Activated CD4-positive, CD25-positive, alpha-beta regulatory T cell treated with anti-CD3 and anti-CD28 coated beads, Interleukin-2, amount 50 U/mL, for 24 hours (primary cell): ENCODE measurements around the gene LDLRAD3.
"Not testable (repeated sequence)": the region's sequence is repeated elsewhere in the genome, so short reads cannot be mapped to it uniquely, and the experiment has no call there.

Source experiments
- ATAC-seq, 2 donors: fragments of 150-1000 bp; cut with Tn5 transposase; one replicate each; pipeline ENCODE4 v1.10.0; 2021; ENCODE audit warnings: mild to moderate bottlenecking in 1 of 2, moderate library complexity in 1 of 2

The LDLRAD3 gene

DNA sequence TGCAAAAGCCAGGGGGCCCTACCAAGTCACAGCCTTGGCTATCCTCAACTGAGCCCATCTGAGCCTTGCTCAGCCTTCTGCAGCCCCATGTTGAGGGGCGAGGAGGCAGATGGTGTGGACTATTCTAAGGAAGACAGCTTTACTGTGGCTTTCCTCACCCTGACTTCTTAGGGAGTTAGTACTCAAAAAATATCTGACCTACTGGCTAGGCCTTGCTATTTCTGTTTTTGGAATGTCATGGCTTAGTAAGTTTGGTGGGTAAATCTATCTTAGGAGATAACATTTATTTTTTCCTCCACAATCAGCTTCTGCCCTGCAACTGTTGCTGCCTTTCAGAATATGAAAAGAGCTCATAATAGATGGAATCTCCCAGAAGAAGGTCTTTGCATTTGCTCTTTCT lies 80.9 kb downstream of the LDLRAD3 start:
- ATAC-seq: peak in 1 of 2 donors; percentile 17

DNA sequence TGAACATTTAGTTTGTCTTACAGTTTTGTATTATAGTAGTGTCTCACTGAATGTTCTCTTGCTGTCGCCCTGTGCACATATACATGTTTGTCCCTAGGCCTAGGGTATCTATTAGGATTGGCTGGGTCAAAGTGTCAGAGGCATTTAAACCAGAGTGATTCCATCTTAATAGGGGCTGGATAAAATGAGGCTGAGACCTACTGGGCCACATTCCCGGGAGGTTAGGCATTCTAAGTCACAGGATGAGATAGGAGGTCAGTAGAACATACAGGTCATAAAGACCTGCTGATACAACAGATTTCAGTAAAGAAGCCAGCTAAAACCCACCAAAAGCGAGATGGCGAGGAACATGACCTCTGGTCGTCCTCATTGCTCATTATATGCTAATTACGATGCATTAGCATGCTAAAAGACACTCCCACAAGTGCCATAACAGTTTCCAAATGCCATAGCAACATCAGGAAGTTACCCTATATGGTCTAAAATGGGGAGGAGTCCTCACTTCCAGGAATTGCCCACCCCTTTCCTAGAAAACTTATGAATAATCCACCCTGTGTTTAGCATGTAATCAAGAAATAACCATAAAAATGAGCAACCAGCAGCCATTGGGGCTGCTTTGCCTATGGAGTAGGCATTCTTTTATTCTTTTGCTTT lies 82.6 kb downstream of the LDLRAD3 start:
- ATAC-seq: no peak

DNA sequence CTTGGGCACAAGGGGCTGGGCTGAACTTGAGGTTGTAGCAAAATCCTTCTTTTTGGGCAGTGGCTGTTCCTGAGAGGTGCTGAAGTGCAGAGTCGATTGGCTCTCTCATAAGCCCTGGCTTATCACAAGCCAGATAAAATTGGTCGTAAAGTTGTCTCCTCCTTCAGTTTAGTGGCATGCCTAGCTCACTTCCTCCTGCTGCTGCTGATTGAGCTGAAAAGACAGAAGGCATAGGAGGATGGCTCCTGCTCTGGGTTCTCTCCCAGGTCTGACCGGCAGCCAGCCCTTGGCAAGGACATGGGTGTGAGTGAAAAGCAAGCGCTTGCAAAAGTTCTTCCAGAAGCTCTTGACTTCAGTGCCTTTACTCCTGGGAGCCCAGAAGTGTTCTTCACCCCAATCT lies 83.9 kb downstream of the LDLRAD3 start:
- no peak for ATAC-seq

DNA sequence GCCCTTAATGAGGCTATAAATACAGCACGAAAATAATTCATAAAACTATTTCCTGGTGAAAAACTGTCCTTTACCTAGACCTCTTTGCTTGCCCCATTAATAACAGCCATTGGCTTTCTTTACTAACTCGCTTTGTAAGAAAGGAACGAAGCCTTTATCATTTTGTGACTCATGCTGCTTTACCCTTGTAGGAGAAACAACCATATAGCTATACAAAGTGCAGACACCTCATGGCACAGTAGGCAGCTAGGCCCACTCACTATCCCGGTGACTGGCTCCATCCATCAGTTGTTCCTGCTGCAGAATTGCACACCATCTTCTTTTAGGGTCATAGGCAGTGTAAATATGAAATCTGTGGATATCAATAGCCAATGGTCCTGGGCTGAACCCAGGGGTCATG lies 85.8 kb downstream of the LDLRAD3 start:
- ATAC-seq: no peak

DNA sequence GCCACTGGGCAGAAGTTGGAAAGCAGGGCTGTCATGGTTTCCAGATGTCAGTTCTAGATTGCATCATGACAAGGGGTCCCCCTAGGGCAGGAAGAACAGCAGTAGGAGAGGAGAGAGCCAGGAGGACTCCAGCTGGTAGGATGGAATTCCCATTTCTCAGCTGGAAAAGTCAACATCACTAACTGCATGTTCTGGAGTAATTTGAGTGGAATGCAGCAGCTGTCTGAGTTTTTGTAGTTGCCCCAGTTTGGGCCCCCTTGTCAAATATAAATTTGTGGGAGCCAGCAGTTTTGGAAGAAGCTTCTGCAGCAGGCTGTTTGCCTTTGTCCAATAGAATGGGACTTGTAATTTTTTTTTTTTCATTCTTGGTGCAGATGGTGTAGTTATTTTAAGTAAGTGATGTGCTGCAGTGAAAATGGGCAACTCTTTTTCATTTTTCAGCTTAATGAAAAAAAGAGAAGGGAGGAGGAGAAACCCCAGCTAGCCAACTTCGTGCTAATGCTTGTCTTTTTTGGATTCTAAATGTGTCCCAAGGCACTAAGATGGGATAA lies 86.9 kb downstream of the LDLRAD3 start:
- no peak for ATAC-seq

DNA sequence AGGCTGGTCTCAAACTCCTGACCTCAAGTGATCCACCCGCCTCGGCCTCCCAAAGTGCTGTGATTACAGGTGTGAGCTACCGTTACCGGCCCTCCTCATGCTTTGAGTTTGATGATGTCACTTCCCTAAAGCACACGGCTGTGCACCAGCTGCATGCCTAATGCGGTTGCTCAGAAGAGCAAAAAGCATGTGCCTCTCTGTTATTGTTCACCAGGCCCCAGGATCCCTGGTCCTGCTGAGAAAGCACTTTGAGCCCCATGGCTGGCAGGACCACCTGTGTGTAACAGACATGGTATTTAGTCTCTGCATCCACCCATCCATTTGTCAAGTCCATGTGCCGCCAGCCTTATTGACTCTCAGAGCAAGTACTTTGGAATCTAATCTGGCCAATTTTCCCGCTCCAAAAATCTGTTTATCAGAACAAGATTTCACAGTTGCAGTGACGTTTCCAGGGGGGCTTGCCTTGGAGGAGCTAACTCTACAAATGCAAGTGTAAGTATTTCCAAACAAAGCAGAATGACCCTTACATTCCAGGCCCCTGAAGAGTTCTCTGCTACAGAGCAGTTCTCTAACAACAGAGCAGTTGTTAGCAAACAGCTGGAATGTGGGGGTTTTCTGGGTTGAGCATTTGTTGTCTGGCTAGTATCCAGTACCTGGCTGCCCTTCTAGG lies 89.4 kb downstream of the LDLRAD3 start:
- ATAC-seq: no peak

DNA sequence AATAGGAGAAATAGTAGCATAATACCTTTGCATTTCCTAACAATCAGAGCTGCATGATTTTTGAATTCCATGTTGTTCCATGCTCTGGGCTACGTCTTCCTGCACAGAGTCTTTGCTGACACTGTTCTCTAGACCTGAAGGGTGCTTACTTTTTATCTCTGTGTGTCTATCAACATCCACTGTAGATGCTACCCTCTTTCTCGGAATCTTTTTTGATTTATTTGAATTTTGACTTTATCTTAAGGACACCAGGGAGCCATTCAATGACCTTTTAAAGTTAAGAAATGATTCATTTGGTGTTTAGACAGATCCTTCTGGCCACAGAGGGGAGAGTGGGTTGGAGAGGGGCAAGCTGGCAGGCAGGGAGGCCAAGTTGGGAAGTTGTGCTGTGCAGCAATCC lies 90.1 kb downstream of the LDLRAD3 start:
- no peak for ATAC-seq

DNA sequence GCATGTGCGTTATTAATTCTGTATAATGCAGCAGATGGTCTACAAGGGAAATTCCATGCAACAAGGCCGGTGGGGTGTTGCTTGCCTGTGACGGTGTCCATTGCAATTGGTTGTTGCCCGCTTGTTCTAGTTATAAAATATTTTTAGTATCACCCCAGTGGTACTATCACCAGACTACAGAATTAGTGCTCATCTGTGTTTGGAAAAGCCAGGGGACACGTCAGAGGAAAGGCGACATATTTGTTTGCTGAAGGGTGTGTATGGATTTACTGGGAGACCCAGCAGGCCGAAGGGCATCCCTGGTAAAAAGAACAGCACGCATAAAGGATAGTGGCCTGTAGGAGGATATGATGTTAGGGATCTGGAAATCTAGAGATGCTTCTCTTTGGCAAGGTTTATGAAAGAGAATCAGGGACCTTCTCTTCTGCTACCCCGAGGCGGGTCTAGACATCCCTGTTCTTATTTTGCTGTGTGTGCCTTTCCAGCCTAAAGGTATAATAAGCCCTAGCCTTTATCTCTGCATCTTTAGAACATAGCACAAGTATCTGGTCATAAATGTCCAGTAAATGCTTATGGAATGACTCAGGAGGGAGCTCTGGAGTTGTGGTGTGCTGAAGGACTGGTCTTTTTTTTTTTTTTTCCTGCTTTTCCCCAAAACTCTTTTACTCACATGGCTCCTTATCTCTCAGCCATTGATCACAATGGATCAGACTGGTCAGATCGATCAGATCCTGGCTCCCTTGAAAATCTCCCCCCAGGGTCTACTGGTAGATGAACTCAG lies 90.9 kb downstream of the LDLRAD3 start:
- no peak for ATAC-seq

DNA sequence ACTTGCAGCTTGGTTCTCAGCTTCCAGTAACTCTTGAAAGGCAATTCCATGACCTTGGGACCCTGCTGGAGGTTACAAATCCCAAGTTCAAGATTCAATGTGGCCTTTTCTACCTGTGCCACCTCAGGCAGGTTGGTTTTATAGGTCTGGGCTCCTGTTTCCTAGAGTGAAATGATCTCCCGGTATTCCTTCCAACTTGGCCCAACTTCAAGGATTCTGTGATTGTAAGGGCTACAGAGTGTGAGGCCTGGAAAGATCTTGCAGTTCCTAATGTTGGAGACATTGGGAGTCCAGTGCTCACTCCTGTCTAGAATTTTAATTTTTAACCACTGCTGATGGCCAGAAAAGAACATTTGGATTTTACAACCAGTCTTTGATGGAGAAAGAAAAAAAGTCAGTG lies 91.6 kb downstream of the LDLRAD3 start:
- ATAC-seq: no peak

DNA sequence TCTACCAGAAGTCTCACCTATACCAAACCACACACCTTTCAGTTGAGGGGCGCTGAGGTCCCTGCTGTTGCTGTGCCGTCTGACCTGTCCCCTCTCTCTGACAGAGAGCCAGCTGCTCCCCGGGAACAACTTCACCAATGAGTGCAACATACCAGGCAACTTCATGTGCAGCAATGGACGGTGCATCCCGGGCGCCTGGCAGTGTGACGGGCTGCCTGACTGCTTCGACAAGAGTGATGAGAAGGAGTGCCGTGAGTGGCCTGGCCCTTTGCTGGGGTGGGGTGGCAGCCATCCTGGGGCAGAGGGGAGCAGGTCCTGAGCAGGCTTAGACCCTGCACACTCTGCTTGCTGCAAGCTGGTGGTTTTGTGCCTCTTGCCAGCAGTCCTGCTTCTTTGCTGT lies 92.1 kb downstream of the LDLRAD3 start:
- peak in 1 of 2 donors; percentile 11 for ATAC-seq

DNA sequence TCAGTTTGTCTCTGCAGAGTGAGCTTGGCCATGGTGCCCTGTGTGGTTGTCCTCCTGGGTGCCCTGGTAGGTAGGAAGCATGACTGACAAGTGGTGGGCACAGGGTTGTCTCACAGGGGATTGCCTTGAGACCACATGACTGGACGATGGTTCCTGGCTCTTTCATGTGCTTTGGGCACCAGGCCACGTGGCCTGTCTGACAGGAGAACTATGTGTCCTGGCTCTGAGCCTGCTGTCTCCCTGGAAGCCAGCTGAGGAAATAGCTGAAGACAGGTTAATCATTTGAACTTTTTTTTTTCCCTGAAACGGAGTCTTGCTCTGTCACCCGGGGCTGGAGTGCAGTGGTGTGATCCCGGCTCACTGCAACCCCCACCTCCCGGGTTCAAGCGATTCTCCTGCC lies 93.2 kb downstream of the LDLRAD3 start:
- no peak for ATAC-seq

DNA sequence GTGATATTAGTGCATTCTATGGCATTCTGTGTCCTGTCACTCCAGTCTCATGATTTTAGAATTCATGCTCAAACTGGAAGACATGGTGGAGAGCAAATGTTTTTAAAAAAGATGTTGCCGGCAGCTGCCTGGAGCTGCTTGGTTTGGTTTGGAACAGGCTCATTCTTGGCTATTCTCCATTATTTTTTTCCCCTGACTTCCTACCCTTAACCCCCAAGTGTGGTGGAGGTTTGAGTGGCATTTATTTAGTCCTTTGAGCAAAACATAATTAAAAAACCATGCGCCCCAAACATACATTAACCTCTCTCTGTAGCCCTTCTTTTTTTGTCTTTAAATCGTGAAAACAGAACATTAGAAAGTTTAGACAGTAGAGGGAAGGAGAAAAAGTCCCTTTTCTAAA lies 94.7 kb downstream of the LDLRAD3 start:
- ATAC-seq: no peak

DNA sequence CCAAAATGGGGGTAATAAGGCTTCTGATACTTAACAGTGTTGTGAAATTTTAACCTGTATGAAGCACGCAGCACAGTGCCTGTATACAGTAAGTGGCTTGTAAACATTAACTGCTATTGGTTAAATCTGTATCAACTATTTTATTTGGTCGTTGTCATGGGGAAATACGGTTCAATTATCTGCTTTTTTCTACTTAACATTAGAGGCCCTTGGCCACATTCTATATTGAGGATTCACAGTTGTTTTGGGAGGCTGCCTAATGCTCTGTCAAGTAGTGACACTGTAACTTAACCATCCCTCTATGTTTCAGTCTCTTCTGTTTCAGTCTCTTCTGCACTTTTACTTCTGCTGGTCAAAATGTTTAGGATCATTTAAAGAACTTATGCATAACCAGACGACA lies 95.6 kb downstream of the LDLRAD3 start:
- no peak for ATAC-seq

DNA sequence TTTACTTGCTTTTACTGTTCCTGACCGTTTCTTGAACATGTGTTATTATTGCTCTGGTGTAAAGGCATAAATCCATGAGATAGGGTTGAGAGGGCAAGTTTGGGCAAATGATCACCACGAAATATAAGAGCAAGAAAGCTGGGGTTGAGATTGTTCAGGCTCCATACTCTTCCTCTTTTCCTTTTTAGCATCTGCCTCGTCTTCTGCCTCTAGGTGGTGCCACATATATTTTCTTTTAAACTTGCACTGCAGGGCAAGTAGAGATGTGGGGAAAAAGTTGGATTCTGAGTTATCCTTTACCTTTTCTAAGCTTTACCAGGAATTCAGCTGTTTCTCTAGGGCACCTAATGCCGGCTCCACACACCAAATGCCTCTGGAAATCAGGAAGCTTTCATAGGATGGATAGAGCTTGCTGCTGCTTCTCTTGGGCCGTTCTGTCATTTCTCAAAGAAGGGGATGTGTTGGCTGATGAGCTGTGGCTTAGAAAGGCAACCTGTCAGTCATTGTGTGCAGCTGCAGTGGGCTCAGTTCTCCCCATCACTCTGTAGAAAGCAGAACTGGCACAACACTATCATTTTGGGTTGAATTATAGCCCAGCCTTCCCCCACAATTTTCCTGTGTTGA lies 98.2 kb downstream of the LDLRAD3 start:
- no peak for ATAC-seq

DNA sequence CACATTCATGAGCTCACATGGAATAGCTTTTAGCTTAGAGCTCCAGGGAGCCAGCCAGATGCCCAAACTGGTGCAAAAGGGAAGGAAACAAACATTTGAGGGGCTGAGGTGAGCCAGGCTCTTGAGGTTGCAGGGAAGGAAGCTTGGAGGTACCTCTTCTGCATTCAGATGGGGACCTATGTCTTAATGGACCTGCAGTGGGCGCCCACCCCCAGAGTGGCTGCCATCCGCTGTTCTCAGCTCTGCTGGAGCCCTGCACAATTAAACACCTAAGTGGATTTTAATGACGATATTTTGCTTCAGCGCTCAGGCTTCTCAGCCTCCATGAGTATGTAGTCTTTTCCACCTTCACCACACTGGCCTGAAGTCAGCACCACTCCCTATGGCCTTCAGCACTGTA lies 100.8 kb downstream of the LDLRAD3 start:
- no peak for ATAC-seq

DNA sequence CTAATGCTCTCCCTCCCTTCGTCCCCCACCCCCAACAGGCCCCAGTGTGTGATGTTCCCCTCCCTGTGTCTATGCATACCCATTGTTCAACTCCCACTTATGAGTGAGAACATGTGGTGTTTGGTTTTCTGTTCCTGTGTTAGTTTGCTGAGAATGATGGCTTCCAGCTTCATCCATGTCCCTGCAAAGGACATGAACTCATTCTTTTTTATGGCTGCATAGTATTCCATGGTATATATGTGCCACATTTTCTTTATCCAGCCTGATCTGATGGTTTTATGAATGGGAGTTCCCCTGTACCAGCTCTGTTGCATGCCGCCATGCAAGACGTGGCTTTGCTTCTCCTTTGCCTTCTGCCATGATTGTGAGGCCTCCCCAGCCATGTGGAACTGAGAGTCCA lies 102.1 kb downstream of the LDLRAD3 start:
- not testable (repeated sequence) for ATAC-seq

DNA sequence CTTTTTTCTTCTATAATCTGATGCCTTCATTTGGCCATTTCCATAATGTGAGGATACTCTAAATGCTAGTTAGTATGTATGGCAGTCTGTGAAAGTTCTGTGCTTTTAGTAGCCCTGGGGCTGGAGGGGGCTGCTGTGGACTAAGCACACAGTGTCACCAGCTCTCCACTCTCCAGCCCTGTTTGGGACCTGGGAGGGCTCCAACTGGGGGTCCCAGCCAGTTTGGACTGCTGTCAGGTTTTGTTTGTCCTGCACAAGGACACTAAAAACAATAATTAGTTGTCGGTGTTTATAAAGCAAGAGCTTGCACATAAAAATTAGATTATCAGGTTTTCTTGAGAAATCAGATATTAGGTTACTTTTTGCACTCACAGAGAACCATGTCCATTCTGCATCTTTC lies 103.1 kb downstream of the LDLRAD3 start:
- no peak for ATAC-seq

DNA sequence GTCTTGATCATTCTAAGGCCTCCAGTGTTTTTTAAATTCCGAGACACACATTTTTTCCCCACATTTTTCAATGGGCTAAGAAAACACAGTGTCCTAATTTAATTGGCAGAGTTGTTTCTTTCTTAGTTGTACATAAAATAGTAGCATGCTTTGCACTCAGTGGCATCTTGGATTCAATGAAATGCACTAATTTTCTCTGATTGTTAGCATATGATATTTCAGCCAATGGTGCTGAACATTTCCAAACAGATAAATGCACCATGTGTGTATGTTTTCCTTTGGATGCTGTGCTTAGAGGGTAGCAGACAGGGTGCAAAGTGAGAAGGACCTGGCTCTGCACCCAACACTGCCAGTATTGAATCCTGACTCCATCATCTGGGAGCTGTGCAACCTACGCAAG lies 103.5 kb downstream of the LDLRAD3 start:
- no peak for ATAC-seq

DNA sequence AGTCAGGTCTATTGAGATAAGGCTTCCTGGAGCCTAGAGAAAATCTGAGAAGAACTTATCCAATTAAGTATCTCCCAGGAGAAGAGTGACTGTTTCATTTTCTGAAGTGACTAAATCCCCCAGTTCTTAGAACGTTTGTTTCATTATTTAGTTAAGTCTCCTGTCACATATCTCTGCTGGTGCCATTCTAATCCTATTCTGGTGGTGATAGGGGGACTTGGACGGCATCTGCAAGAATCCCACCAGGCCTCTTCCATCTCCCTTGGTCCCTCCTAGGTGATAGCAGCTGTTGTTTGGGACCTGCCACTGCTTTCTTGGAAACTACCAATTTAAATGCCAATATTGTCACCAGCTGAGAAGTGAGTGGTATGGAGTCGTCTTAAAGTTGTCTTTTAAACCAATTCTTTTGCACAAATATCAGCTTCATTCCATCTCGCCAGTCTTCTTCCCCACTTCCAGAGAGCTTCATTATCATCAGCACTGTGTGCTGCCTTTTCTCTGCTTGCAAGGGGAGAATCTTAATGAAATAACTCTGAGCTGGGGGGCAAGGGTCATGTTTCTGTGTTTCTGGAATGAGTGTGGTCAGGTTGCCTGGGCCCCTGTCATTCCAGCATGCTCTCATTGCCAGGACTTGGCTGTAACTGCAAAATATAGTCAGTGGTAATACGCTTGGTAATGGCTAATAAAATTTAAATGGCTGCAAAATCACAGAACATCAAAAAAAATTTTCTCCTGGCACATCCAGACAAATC lies 104.8 kb downstream of the LDLRAD3 start:
- no peak for ATAC-seq

DNA sequence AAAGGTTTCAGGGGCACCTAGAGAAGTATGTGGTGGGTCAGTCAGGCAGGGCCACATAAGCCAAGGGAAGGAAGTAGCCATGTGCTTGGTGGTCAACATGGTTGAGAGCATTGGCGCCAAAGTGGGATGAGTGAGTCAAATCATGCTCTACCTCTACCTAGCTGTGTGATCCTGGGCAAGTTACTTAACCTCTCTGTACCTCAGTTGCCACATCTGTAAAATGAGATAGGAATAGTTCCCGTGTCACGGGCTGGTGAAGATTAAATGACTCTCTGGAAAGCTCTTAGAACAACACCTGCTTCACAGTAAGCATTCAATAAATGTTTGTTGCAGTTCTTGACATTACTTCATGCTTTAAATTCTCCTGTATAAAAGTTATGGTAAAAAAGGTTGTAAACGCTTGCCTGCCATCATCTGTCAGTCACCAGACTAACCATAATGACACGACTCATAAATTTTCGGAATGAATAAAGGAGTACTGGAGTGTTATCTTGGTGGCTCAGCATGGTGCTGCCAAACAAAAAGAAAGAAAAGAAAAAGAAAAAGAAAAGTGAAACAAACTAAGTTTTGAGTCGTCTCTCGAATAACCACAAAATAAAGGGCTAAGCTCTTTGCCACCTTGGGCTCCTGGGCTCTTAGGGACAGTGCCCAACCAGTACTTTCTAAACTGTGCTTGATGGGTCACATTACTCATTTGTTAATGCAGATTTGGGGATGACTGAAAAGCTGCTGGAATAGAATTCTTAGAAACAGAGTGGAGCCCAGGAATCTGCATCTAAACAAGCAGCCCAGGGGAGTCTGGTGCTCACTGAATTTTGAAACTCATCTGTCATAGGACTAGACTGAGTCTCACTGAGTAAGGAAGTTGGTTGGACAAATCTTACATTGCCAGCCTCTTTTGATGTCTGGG lies 107.6 kb downstream of the LDLRAD3 start:
- no peak for ATAC-seq

DNA sequence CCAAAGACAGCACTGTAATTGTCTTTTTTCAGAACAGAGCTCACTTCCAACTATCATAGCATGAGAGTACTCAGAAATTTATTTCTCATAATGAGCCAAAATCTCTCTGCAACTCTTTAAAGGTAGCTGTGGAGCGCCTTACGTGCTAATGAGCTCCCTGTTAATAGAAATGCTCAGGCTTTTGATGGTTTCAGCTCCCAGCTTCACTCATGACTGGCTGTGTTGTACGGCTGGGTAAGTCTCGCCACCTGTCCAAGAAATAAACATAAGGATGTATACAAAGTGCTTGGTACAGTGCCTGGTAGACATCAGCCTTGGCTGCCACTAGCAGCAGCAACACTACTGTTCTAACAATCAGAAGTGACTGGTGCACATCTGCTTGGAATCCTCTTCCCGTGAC lies 109.4 kb downstream of the LDLRAD3 start:
- ATAC-seq: no peak
